ENCODE measurements around the gene CCDC85A.

GRCh38 chr2:56376699-56377665, 193.2 kb downstream of the CCDC85A start:
- TF ChIP-seq POLR2AphosphoS5 (IDR thresholded peaks at IDR 0.05) (no peak), POLR2A (IDR thresholded peaks at IDR 0.05) (no peak), CTCF (IDR thresholded peaks at IDR 0.05 in 8 of 11, conservative IDR thresholded peaks at IDR 0.05 in 3 of 11) (no peak)

All from spleen (tissue), 7 donors.